NB4 (cell line): ENCODE measurements around the gene ITSN1.
"Not testable (repeated sequence)": the region's sequence is repeated elsewhere in the genome, so short reads cannot be mapped to it uniquely, and the experiment has no call there.

Source experiments
- DNase-seq: peaks from one replicate; pipeline ENCODE4 v3.0.0; 2010; ENCODE audit warnings: low read depth
- H3K4me3 ChIP-seq: one replicate; pipeline ENCODE4 v1.5.1; 2011; ENCODE audit warnings: mild to moderate bottlenecking, low read depth, low read length, moderate library complexity
- CTCF ChIP-seq: IDR thresholded peaks from one replicate; pipeline ENCODE4 v1.5.1; 2012; ENCODE audit warnings: low read depth, low read length
- MAX ChIP-seq: IDR thresholded peaks from 2 replicates; pipeline ENCODE4 v1.6.1; 2011; ENCODE audit warnings: low read depth, low read length
- MYC ChIP-seq: IDR thresholded peaks from 2 replicates; pipeline ENCODE4 v1.6.1; 2011; ENCODE audit warnings: low read depth, low read length
- POLR2A ChIP-seq: IDR thresholded peaks from 2 replicates; pipeline ENCODE4 v1.6.1; 2011; ENCODE audit warnings: mild to moderate bottlenecking; ENCODE audit not compliant: insufficient read length; ENCODE audit errors: extremely low read depth

The ITSN1 gene

GRCh38 chr21:33619726-33620125, 22.6 kb upstream of the ITSN1 start:
- H3K4me3 ChIP-seq: no peak overlapping the region
- TF ChIP-seq MYC: 0 out of 2 replicates have a peak, but pooled peaks have one; percentile 28
- TF ChIP-seq POLR2A: no peak
- no peak for TF ChIP-seq CTCF
- no peak for TF ChIP-seq MAX
- DNase-seq: peak; percentile 43

DNA sequence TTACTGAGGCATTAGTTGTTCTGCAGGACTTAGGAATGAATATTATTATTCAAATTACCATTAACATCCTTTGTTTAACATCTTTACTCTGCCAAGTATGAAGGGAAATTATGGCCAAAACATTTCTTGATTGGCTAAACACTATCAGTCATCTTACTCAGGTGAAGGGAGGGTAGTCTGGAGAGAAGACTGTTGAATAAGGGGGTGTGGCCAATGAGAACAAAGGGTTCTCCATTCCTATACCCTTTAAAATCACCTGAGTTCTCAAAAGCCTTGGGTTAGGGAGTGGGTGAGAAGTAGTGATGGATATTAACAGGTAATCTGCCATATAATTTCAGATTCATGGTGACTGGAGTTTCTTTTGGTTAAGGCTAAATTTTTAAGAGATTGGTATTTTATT, 20.0 kb upstream of the ITSN1 start:
- DNase-seq: no peak
- no peak overlapping the region for H3K4me3 ChIP-seq
- TF ChIP-seq CTCF: no peak
- no peak for TF ChIP-seq MYC
- no peak for TF ChIP-seq POLR2A

DNA sequence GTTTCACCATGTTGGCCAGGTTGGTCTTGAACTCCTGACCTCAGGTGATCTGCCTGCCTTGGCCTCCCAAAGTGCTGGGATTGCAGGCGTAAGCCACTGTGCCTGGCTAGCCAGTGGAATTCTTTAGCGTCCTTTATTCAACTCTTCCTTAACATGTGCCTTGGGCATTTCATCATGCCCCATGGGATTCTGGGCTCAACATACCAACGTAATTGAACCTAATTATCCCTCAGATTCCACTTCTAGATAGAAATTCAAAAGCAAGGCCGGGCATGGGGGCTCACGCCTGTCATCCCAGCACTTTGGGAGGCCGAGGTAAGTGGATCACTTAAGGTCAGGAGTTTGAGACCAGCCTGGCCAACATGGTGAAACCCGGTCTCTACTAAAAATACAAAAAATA, 16.1 kb upstream of the ITSN1 start:
- DNase-seq, H3K4me3 ChIP-seq: not testable (repeated sequence)

DNA sequence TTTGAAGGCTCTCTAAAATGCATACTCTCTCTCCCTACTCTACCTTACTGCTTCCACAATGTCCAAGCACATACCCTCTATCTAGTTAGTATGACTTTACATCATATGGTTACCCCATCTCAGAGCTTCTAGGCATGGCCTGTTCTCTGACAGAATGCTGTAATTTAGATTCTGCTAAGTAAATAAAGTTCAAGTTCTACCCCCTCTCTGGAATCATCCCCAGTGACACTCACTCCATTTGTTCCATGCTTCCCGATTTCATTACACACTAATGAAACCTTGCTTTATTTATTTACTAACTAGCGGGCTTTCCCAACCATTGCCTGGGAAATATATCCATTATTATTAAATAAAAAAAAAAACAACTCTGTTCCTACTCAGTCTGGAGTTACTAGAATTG, 8.0 kb upstream of the ITSN1 start:
- H3K4me3 ChIP-seq: no peak overlapping the region
- DNase-seq: no peak
- no peak for TF ChIP-seq MAX
- no peak for TF ChIP-seq MYC
- no peak for TF ChIP-seq CTCF
- no peak for TF ChIP-seq POLR2A

DNA sequence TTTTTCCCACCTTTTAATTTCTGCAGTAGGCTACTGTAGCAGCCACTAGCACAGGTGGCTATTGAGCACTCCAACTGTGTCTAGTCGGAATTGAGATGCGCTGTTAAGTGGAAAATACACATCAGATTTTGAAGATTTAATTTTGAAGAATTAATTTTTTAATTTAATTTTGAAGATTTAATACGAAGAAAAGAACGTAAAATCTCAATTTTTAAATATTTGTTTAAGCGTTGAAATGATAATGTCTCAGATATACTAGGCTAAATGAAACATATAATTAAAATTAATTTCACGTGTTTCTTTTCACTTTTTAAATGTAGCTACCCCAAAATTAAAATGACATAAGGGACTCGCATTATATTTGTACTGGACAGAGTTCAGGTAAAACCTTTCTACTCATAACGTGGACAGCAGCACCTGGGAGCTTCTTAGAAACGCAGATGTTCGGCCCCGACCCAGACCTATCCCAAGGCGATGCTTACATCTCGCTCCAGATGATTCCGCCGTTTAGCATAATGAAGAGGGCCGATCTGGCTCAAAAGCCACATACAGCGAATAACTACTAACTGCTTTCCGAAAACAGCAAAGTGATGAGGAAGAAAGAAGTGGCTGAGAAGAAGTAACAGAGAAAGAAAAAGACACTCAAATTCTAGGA, 1.5 kb upstream of the ITSN1 start:
- H3K4me3 ChIP-seq: peak overlapping the region; percentile 86
- no peak for TF ChIP-seq MYC
- no peak for TF ChIP-seq POLR2A
- TF ChIP-seq MAX: no peak
- no peak for TF ChIP-seq CTCF
- no peak for DNase-seq

DNA sequence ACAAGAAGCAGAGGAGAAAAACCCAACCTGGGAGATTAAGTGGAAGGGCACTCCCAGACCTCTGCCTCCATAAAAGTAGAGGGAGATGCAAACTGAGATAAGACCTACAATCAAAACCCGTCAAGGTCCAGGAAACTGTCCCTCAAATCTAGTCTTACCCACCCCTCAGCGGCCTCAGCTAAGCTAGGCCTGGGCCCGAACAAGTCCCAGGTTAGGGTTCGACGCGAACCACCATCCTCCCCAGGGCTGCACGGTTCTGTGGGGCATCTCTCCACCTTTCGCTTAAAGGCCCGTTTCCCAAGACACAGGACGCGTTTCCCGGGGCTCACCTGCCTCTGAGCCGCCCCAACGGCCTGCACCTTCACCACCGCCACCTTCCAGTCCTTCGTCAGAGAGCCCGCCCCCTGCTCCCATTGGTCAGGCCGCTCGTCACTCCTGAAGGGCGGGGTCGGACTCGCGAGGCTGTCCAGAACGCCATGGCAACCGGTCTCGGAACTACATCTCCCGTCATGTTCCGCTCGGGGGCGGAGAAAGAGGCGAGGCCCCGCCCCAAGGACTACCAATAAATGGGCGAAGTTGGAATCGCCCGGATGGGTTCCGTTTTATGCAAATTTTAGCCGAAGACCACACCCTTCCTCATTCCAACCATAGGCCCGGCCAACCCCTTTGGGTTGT, 812 bp upstream of the ITSN1 start, which contains the start of gene CRYZL1:
CRYZL1 (minus strand) TSS at position 390 of the 675 bp plus-strand sequence. CDS start 10,190 bp downstream, outside the sequence.
- TF ChIP-seq POLR2A: peak; percentile 72
- no peak for TF ChIP-seq CTCF
- TF ChIP-seq MAX: no peak; the same call in 1 of the 2 replicates
- peak within 1 kb of the TSS; percentile 86 for H3K4me3 ChIP-seq
- DNase-seq: peak; percentile 99
